ENCODE results near the gene JOSD2. TPM values are rescaled to one million over a fixed set of nuclear protein-coding genes. Genes with fewer than 3 reads are reported as not detected.

JOSD2 gene
- total RNA-seq, 1 experiment from 2014 or later = 21.9 TPM

DNA sequence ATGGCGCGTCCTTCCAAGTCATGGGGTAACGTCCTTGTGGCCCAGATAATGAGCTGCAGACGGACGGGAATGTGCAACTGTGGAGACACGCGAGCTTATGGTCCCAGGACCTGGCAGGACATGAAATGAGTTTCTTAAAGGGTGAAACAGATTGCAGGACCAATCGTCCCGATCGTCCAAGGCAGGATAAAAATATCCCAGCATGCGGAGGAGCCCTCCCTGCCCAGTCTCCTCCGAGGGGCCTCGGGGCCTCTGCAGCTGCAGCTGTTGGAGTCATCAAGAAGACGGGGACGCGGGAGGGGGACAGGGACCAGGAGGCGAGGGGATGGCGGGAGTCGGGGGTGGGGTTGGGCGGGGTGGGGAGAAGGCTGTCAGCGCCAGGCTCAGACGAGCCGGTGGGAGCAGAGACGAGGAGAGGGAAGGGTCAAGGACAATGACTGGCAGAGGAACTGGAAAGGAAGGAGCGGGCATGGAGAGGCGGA lies 20.0 kb downstream of the JOSD2 start:
- H3K27me3 ChIP-seq (replicated peaks) = peaks cover 9% of the 10 kb centered on the region; the same call in 1 of the 2 replicates

DNA sequence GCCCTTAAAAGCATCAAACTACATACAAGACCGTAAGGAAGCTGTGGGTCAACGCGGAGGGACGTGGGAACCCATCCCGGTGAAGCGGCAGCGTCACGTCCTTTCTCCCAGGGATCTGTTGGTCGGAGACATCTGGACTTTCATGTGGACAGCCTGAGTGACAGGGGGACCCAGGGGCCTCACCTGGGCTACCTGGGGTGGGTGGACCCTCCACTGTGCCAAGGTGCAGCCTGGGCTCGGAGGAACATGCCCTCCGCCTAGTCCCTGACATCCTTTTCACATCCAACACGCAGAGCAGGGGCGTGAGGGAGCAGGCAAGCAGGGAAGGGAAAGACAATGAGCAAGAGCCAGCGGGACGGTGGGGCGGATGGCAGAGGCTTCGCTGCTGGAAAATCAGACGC lies 20.6 kb downstream of the JOSD2 start:
- peaks cover 8% of the 10 kb centered on the region for H3K9me3 ChIP-seq (replicated peaks)
- no peak overlapping the region for H3K4me3 ChIP-seq
- peaks cover 9% of the 10 kb centered on the region; the same call in 1 of the 2 replicates for H3K27me3 ChIP-seq (replicated peaks)
- no peaks in the 10 kb centered on the region for H3K36me3 ChIP-seq
- no peak for DNase-seq (ENCODE audit: low read depth in 1 of 2, low spot score in 2 of 2)
- H3K27ac ChIP-seq = no peak overlapping the region
- H3K4me1 ChIP-seq (replicated peaks) = no peaks in the 10 kb centered on the region

More for the DNA sequence above, 20.0 kb downstream of the JOSD2 start:
- Histone ChIP-seq H3K27ac (no peak overlapping the region), H3K9me3 (replicated peaks) (peaks cover 8% of the 10 kb centered on the region), H3K4me1 (replicated peaks) (no peaks in the 10 kb centered on the region), H3K4me3 (no peak overlapping the region), H3K36me3 (no peaks in the 10 kb centered on the region)
- DNase-seq (ENCODE audit: low read depth in 1 of 2, low spot score in 2 of 2) = no peak

DNA sequence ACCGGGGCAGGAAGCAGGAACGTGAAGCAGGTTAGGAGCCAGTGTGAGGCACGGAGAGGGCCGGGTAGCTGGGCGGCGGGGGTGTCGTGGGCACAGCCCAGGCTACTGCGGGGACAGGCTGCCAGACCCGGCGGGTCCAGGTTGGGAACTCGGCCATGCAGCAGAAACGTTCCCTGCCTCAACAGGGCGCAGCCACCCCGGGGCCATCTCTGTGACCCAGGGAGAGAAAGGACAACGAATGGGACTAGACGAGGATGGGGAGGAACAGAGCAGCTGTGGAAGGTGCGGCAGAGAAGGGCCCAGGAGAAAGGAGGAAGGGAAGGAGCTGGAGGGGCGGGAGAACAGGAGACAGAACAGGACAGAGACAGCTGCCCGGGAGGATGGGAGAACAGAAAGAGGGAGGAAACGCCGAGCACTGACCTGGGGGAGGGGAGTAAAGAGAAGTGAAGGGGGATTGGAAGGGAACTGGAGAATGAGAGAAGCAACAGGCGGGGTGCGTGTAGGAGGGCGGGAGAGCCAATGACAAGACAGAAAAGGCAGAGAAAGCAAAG lies 21.5 kb downstream of the JOSD2 start:
- DNase-seq (ENCODE audit: low read depth in 1 of 2, low spot score in 2 of 2) = no peak
- no peaks in the 10 kb centered on the region for H3K36me3 ChIP-seq
- peaks cover 9% of the 10 kb centered on the region; the same call in 1 of the 2 replicates for H3K27me3 ChIP-seq (replicated peaks)
- H3K9me3 ChIP-seq (replicated peaks) = peaks cover 8% of the 10 kb centered on the region
- H3K4me1 ChIP-seq (replicated peaks) = no peaks in the 10 kb centered on the region
- H3K4me3 ChIP-seq = no peak overlapping the region
- H3K27ac ChIP-seq = no peak overlapping the region

DNA sequence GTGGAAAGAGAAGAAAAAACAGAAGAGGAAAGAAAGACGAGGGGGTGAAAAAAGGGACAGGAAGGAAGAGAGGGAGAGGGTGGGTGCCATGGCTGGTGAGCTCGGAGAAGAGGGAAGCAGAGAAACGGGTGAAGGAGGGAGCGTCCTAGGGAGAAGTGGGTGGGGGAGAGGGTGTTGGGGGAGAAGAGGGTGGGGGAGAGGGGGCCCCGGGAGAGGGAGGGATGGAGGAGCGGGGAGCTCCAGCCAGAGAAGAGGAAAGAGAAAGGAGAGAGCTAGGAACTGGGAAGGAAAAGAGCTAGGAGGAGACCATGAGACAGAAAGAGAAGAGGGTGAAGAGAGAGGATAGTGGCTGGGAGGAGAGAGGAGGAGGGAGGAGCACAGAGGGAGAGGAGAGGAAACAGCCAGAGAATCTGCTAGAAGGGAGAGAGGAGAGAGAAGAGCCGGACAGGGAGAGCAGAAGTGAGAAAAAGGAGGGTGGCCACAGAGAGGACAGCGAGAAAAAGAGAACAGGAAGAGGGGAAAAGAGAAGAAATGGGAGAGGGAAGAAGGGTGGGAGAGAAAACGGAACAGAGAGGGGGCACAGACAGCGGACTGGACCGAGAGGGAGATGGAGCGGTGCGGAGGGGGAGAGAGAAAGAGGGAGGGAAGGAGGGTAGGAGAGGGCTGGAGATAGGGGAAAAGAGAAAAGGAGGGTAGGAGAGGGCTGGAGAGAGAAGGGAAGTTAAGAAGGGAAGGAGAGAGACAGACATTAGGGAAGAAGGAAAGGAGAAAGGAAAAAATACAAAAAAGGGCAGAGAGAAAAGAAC lies 22.4 kb downstream of the JOSD2 start:
- Histone ChIP-seq H3K27ac (no peak overlapping the region), H3K36me3 (no peaks in the 10 kb centered on the region), H3K27me3 (replicated peaks) (peaks cover 9% of the 10 kb centered on the region; the same call in 1 of the 2 replicates), H3K4me3 (no peak overlapping the region), H3K4me1 (replicated peaks) (no peaks in the 10 kb centered on the region), H3K9me3 (replicated peaks) (peaks cover 8% of the 10 kb centered on the region)
- no peak for DNase-seq (ENCODE audit: low read depth in 1 of 2, low spot score in 2 of 2)

DNA sequence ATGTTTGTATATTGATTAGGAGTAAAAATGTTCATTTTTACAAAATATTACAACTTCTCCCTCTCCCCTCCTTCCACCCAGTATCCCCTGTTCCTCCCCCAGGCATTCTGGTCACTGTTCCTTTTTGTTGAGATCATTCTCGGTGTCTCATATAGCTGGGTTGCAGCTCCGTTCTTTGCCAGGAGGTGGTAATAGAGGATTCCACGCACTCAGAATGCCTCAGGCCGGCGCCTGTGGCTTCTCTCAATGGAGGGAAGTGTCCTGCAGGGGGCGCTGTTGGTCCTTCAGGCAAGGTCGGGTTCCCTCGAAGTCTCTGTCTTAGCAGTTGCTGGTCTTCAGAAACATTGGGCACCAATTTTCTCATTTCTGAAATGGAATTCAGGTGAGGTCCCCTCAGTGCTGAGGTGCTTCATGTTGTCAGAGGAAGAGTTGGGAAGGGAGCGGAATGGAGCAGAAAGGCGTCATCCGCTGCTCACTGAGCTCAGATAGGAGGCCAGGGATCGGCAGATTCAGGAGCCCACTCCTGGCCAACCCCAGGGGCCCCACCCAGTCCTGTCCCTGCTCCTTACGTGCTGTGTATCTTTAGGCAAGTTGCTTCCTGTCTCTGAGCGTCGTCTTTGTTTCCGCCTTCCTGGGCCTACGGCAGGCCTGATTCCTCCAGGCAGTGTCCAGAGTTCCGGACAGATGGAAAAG lies 24.0 kb downstream of the JOSD2 start:
- Histone ChIP-seq H3K27ac (no peak overlapping the region), H3K27me3 (replicated peaks) (peaks cover 6% of the 10 kb centered on the region; the same call in 1 of the 2 replicates), H3K4me1 (replicated peaks) (no peaks in the 10 kb centered on the region), H3K36me3 (no peaks in the 10 kb centered on the region), H3K4me3 (no peak overlapping the region), H3K9me3 (replicated peaks) (peaks cover 8% of the 10 kb centered on the region)
- no peak for DNase-seq (ENCODE audit: low read depth in 1 of 2, low spot score in 2 of 2)

DNA sequence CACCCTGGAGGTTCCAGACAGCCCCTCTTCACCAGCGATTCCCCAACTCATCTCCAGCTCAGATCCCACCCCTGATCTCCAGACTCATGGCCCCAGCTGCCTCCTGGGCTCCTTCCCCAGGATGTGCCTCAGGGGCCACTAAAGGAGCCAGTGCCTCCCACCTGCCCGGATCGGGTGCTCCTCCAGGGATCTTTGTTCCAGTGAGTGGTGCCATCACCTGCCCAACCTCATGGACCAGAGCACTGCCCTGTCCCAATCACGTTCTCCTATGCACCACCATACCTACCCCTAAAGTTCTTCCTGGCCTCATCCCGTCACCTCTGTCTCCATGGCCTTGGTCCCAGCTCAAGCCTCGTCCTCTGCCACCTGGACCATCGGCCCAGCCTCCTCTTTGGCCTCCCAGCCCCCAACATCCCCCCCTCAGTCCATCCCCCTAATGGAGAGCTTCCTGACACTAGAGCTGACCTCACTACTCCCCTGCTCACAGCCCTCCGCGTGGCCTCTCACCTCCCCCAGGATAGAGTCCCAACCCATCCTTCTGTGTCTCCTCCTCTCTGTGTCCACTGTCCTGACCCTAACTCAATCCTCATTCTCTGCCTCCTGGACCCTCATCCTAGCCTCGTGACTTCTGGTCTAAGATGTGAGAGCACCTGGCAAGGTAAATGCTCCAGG lies 25.6 kb downstream of the JOSD2 start:
- Histone ChIP-seq H3K4me3 (no peak overlapping the region), H3K4me1 (replicated peaks) (no peaks in the 10 kb centered on the region), H3K27me3 (replicated peaks) (peaks cover 3% of the 10 kb centered on the region; the same call in 1 of the 2 replicates), H3K36me3 (peaks cover 7% of the 10 kb centered on the region), H3K9me3 (replicated peaks) (peaks cover 8% of the 10 kb centered on the region), H3K27ac (no peak overlapping the region)
- DNase-seq (ENCODE audit: low read depth in 1 of 2, low spot score in 2 of 2) = no peak

DNA sequence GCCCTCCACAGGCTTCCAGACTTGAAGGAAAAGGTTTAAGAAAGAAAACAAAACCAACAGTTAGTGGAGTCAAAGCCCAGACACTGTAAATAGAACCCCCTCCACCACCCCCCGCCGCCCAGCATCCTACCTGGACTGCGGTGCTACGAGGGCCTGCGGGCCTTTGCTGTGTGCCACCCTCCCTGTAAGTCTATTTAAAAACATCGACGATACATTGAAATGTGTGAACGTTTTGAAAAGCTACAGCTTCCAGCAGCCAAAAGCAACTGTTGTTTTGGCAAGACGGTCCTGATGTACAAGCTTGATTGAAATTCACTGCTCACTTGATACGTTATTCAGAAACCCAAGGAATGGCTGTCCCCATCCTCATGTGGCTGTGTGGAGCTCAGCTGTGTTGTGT lies 28.1 kb downstream of the JOSD2 start:
- no peaks in the 10 kb centered on the region; the same call in 1 of the 2 replicates for H3K27me3 ChIP-seq (replicated peaks)
- peaks cover 8% of the 10 kb centered on the region for H3K9me3 ChIP-seq (replicated peaks)
- peaks cover 21% of the 10 kb centered on the region for H3K36me3 ChIP-seq
- no peak overlapping the region for H3K27ac ChIP-seq
- DNase-seq (ENCODE audit: low read depth in 1 of 2, low spot score in 2 of 2) = no peak
- no peaks in the 10 kb centered on the region for H3K4me1 ChIP-seq (replicated peaks)
- no peak overlapping the region for H3K4me3 ChIP-seq

DNA sequence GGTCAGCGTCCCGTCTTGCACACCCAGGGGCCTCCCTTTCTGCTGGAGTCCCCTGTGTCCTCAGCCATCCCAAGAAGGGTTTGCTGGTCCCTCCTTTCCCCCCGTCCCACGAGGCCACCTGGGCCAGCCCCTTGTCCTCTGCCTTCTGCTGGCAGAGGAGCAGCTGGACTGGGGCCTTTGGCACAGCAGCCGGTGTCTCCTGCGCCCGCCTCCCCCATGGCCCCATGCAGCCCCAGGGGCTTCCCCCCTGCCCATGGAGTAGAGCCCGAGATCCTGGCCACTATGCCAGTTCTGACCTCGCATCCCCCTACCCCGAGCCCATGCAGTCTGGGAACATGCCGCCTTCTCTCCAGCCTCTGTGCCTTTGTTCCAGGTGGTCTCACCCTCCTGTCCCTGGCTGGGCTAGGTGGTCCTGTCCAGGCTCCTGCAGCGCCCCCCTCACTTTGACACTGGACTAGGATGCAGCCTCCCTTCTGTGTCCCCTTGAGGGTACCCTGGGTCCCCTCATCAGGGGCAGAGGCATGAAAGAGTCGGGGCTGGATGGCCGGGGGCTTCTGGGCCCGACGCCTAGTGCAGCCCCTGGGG lies 28.6 kb downstream of the JOSD2 start:
- Histone ChIP-seq H3K27ac (no peak overlapping the region), H3K27me3 (replicated peaks) (no peaks in the 10 kb centered on the region; the same call in 1 of the 2 replicates), H3K4me3 (no peak overlapping the region), H3K9me3 (replicated peaks) (peaks cover 8% of the 10 kb centered on the region), H3K36me3 (peaks cover 21% of the 10 kb centered on the region), H3K4me1 (replicated peaks) (peaks cover 2% of the 10 kb centered on the region)
- DNase-seq (ENCODE audit: low read depth in 1 of 2, low spot score in 2 of 2) = no peak

DNA sequence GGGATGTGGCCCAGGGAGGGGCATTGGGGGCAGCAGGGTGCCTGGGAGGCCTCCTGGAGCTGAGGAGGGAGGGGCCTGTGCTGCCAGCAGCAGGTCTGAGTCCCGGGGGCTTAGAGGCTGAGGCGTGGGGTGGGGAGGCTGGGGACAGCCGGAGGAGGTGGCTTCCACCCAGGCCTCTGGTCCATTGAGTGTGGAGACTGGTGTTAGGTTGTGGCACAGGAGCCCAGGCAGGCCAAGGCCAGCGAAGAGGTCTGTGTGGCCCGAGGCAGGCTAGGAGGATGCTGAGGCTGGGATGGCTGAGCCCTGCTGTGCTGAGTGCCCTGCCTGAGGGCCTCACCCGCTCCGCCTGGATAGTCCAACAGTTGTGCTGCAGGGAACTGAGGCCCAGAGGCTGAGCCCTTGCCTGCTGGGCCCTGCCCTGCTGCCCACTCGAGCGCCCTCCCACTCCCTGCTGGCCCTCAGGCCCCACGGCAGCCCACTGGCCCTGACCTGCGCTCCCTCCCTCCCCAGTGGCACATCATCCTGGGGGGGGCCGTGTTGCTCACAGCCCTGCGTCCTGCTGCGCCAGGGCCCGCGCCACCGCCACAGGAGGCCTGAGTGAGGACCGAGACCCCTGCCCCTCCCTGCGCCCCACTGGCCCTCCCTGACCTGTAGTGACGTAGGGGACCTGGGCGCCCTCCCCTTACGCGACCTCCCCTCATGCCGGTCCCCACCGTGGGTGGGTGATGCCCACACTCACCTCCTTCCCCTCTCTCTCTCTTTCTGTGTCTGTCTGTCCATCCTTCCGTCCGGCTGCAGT lies 29.4 kb downstream of the JOSD2 start:
- Histone ChIP-seq H3K9me3 (replicated peaks) (peaks cover 4% of the 10 kb centered on the region), H3K27me3 (replicated peaks) (no peaks in the 10 kb centered on the region), H3K4me3 (no peak overlapping the region), H3K36me3 (peaks cover 21% of the 10 kb centered on the region), H3K4me1 (replicated peaks) (peaks cover 6% of the 10 kb centered on the region), H3K27ac (no peak overlapping the region)
- no peak for DNase-seq (ENCODE audit: low read depth in 1 of 2, low spot score in 2 of 2)

DNA sequence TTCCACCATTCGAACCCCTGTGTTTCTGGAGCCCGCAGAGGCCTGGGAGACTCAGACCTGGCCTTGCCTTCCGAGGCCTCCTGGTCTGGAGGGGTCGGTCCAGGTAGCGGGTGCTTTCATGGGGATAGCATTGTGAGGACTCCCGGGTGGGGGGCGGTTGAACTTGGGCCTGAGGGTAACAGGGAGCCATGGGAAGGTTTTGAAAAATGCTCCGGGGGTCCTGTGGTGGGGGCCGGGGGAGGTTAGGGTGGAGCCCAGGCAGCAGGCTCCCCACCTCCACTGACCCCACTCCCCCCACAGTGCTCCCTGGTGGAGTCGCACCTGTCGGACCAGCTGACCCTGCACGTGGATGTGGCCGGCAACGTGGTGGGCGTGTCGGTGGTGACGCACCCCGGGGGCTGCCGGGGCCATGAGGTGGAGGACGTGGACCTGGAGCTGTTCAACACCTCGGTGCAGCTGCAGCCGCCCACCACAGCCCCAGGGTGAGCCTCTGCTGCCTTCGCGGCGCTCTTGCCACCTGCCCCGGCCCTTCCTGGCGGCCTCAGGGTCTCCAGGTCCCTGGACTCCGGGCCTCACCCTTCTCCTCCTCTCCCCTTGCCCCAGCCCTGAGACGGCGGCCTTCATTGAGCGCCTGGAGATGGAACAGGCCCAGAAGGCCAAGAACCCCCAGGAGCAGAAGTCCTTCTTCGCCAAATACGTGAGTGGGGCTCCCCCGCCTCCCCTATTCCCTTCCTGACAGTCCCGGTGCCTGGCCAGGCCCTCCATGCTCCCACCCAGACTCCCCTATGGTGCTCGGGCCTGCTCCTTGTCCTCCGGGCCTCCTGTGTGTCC lies 30.5 kb downstream of the JOSD2 start:
- Histone ChIP-seq H3K27me3 (replicated peaks) (no peaks in the 10 kb centered on the region), H3K9me3 (replicated peaks) (no peaks in the 10 kb centered on the region), H3K27ac (no peak overlapping the region), H3K36me3 (peaks cover 21% of the 10 kb centered on the region), H3K4me3 (no peak overlapping the region), H3K4me1 (replicated peaks) (peaks cover 10% of the 10 kb centered on the region)
- no peak for DNase-seq (ENCODE audit: low read depth in 1 of 2, low spot score in 2 of 2)

DNA sequence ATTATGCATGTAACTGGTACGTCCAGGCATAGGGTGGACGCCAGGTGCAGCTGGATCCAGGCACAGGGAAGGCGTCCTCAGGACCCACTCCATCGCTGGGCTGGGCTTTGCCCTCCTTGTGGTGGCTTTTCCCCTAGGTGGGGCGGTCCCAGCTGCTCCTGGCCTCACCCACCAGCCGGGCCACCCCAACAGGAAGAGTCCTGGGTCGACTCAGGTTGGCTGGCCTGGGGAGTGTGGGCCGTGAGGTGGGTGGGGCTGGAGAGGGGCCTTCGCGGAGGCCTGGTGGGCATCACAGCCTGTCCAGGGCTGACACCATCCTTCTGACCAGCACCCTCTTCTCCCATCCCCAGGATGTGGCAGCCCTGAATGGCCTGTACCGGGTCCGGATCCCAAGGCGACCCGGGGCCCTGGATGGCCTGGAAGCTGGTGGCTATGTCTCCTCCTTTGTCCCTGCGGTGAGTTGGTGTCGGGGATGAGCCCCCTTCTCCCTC lies 31.2 kb downstream of the JOSD2 start:
- H3K27ac ChIP-seq = no peak overlapping the region
- H3K4me3 ChIP-seq = no peak overlapping the region
- peaks cover 10% of the 10 kb centered on the region for H3K4me1 ChIP-seq (replicated peaks)
- peaks cover 21% of the 10 kb centered on the region for H3K36me3 ChIP-seq
- DNase-seq (ENCODE audit: low read depth in 1 of 2, low spot score in 2 of 2) = no peak
- no peaks in the 10 kb centered on the region for H3K27me3 ChIP-seq (replicated peaks)
- no peaks in the 10 kb centered on the region for H3K9me3 ChIP-seq (replicated peaks)
